Natural killer cell (primary cell): Measurements from ENCODE around the gene UCHL5. TPM values are rescaled to one million over a fixed set of nuclear protein-coding genes. Genes with fewer than 3 reads are reported as not detected.
A peak's percentile ranks its signal among the peaks of the same experiment; 100 is the strongest.

Experiments
- ATAC-seq, 3 donors: fragments of 150-1000 bp in 2 of 3; fragments of 200-7000 bp in 1 of 3; cut with Tn5 transposase; 1 replicate in 1 of 3; 2 replicates in 2 of 3; pipeline ENCODE4 v1.10.0; 2021; ENCODE audit warnings: mild to moderate bottlenecking in 2 of 3, moderate library complexity in 2 of 3
- DNase-seq, 2 donors: peaks; one replicate each; pipeline versions ENCODE4 v3.0.0 to v3.0.0-alpha.2; 2013 to 2021; ENCODE audit warnings: mixed read lengths in 1 of 2
- H3K27ac ChIP-seq: one replicate; pipeline ENCODE4 v1.5.1; 2013; ENCODE audit warnings: mild to moderate bottlenecking, low read length
- H3K27me3 ChIP-seq: one replicate; pipeline ENCODE4 v1.6.1; 2013; ENCODE audit warnings: low read length; ENCODE audit not compliant: control insufficient read depth, insufficient read depth
- H3K36me3 ChIP-seq: one replicate; pipeline ENCODE4 v1.6.1; 2013; ENCODE audit warnings: low read length; ENCODE audit not compliant: control insufficient read depth, insufficient read depth
- H3K4me1 ChIP-seq: one replicate; pipeline ENCODE4 v1.6.1; 2013; ENCODE audit warnings: low read length; ENCODE audit not compliant: control insufficient read depth, insufficient read depth
- H3K4me3 ChIP-seq: one replicate; pipeline ENCODE4 v1.5.1; 2013; ENCODE audit warnings: low read length
- H3K9me3 ChIP-seq: one replicate; pipeline ENCODE4 v1.6.1; 2013; ENCODE audit warnings: low read length; ENCODE audit not compliant: control insufficient read depth, insufficient read depth
- H3K27ac Mint-ChIP-seq, 2 donors: one replicate each; pipeline ENCODE4 v1.8.0; 2022; ENCODE audit warnings: mild to moderate bottlenecking in 2 of 2, mixed read lengths in 2 of 2, moderate library complexity in 1 of 2
- H3K27me3 Mint-ChIP-seq, 2 donors: one replicate each; pipeline ENCODE4 v1.8.0; 2022; ENCODE audit warnings: low read depth in 2 of 2, mixed read lengths in 2 of 2
- H3K36me3 Mint-ChIP-seq: one replicate; pipeline ENCODE4 v1.8.0; 2022; ENCODE audit warnings: mixed read lengths
- H3K4me1 Mint-ChIP-seq, 2 donors: one replicate each; pipeline ENCODE4 v1.8.0; 2022; ENCODE audit warnings: mixed read lengths in 2 of 2
- H3K4me3 Mint-ChIP-seq: one replicate; pipeline ENCODE4 v1.8.0; 2022; ENCODE audit warnings: mild to moderate bottlenecking, moderate library complexity, mixed read lengths
- H3K9me3 Mint-ChIP-seq, 2 donors: one replicate each; pipeline ENCODE4 v1.8.0; 2022; ENCODE audit warnings: mixed read lengths in 2 of 2
- WGBS: methylation state at CpG from one replicate; pipeline ENCODE4 v1.1.7; 2013; ENCODE audit warnings: missing lambda C conversion rate; ENCODE audit not compliant: insufficient coverage; 5-methylcytosine and 5-hydroxymethylcytosine counted together
- intact Hi-C: fragments of 100-400 bp; cut with micrococcal nuclease; formaldehyde crosslinking; loops from one replicate; pipeline ENCODE4 v1.14.2; 2022
- total RNA-seq, 4 donors: library from RNA; stranded (reverse); fragments of 120-200 nt in 1 of 4; gene quantifications; one replicate each; pipeline versions ENCODE4 v1.2.3 to v1.2.4, GENCODE V29; 2013 to 2022
- TF ChIP-seq, protein P1 (sequence below): fragments of 200-600 bp; IDR thresholded peaks from one replicate; pipeline ENCODE4 v1.8.0; 2022; ENCODE audit warnings: antibody characterized with exemption

The UCHL5 gene
- total RNA-seq, 3 donors from 2014 or later (not counting 1 experiment from before 2014, with no cell fraction given), result 44.3 to 53.9 (median 51.9) TPM

DNA sequence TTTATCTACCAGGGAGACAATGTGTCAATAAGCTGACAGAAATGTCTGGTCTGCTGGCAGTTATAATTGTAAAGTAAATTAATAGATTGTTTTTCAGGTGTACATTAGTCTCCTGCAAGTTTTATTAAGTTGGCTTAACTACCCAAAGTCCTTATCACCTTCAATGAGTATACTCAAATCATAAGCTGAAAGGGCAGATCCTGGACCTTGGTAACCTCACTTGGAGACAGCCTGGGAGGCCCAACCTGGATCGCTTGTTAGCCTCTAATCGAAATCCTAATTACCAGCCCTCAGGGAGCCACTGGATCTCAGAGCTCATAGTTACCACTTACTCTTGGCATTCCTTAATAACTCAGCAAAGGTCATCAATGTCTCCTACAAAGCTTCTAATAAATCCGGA, 49.7 kb downstream of the UCHL5 start:
- no peaks in the 10 kb centered on the region for H3K27me3 Mint-ChIP-seq
- DNase-seq (no peak), ATAC-seq (no peak)
- H3K4me3 ChIP-seq, result no peak overlapping the region
- H3K27ac ChIP-seq, result no peak overlapping the region
- intact Hi-C loops, result no loop called here
- H3K4me1 Mint-ChIP-seq, result peaks cover 5 to 7% of the 10 kb centered on the region in 2 donors
- no peak overlapping the region for H3K27ac Mint-ChIP-seq
- H3K36me3 Mint-ChIP-seq, result no peaks in the 10 kb centered on the region
- TF ChIP-seq, protein P1, sequence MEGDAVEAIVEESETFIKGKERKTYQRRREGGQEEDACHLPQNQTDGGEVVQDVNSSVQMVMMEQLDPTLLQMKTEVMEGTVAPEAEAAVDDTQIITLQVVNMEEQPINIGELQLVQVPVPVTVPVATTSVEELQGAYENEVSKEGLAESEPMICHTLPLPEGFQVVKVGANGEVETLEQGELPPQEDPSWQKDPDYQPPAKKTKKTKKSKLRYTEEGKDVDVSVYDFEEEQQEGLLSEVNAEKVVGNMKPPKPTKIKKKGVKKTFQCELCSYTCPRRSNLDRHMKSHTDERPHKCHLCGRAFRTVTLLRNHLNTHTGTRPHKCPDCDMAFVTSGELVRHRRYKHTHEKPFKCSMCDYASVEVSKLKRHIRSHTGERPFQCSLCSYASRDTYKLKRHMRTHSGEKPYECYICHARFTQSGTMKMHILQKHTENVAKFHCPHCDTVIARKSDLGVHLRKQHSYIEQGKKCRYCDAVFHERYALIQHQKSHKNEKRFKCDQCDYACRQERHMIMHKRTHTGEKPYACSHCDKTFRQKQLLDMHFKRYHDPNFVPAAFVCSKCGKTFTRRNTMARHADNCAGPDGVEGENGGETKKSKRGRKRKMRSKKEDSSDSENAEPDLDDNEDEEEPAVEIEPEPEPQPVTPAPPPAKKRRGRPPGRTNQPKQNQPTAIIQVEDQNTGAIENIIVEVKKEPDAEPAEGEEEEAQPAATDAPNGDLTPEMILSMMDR, result no peak
- H3K27me3 ChIP-seq, result no peaks in the 10 kb centered on the region
- 93% methylated on average over 2 of the region's 3 CpGs for WGBS
- no peak overlapping the region for H3K4me3 Mint-ChIP-seq
- H3K9me3 ChIP-seq, result no peaks in the 10 kb centered on the region
- peaks cover 6% of the 10 kb centered on the region for H3K36me3 ChIP-seq
- H3K4me1 ChIP-seq, result no peaks in the 10 kb centered on the region
- H3K9me3 Mint-ChIP-seq, result no peaks in the 10 kb centered on the region

DNA sequence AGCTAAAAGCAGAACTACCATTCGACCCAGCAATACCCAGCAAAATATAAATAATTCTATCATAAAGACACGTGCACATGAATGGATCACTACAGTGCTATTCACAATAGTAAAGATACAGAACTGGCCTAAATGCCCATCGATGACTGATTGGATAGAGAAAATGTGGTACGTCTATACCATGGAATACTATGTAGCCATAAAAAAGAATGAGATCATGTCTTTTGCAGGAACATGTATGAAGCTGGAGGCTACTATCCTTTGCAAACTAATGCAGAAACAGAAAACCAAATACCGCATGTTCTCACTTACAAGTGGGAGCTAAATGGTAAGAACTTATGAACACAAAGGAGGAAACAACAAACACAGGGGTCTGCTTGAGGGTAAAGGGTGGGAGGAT, 53.4 kb downstream of the UCHL5 start:
- Histone ChIP-seq H3K27ac (no peak overlapping the region), H3K27me3 (no peaks in the 10 kb centered on the region), H3K36me3 (peaks cover 4% of the 10 kb centered on the region), H3K9me3 (no peaks in the 10 kb centered on the region), H3K4me3 (no peak overlapping the region), H3K4me1 (no peaks in the 10 kb centered on the region)
- no peaks in the 10 kb centered on the region for H3K9me3 Mint-ChIP-seq
- TF ChIP-seq, protein P1, result no peak
- no peaks in the 10 kb centered on the region for H3K36me3 Mint-ChIP-seq
- intact Hi-C loops, result no loop called here
- no peak overlapping the region for H3K27ac Mint-ChIP-seq
- no peaks in the 10 kb centered on the region for H3K27me3 Mint-ChIP-seq
- H3K4me1 Mint-ChIP-seq, result peaks cover 6 to 7% of the 10 kb centered on the region in 2 donors
- WGBS, result 100% methylated on average over 3 of the region's 5 CpGs
- ATAC-seq (no peak), DNase-seq (no peak)
- no peak overlapping the region for H3K4me3 Mint-ChIP-seq

GRCh38 chr1:192998536-192998935, 60.6 kb downstream of the UCHL5 start:
- Mint-ChIP-seq H3K36me3 (no peaks in the 10 kb centered on the region), H3K27me3 (no peaks in the 10 kb centered on the region), H3K4me1 (peaks cover 6 to 19% of the 10 kb centered on the region in 2 donors), H3K4me3 (no peak overlapping the region), H3K27ac (no peak overlapping the region), H3K9me3 (no peaks in the 10 kb centered on the region)
- TF ChIP-seq, protein P1, result no peak
- Histone ChIP-seq H3K4me3 (no peak overlapping the region), H3K9me3 (peaks cover 7% of the 10 kb centered on the region), H3K4me1 (no peaks in the 10 kb centered on the region), H3K36me3 (peaks cover 7% of the 10 kb centered on the region), H3K27me3 (no peaks in the 10 kb centered on the region), H3K27ac (no peak overlapping the region)
- WGBS, result 100% methylated on average over 1 of the region's 1 CpG
- intact Hi-C loops, result no loop called here
- DNase-seq (peak in 1 of 2 donors; percentile 2), ATAC-seq (peak in 1 of 3 donors; percentile 63)

GRCh38 chr1:192994141-192994540, 65.0 kb downstream of the UCHL5 start:
- Mint-ChIP-seq H3K27ac (no peak overlapping the region), H3K4me1 (peaks cover 6 to 13% of the 10 kb centered on the region in 2 donors), H3K27me3 (no peaks in the 10 kb centered on the region), H3K9me3 (no peaks in the 10 kb centered on the region), H3K36me3 (no peaks in the 10 kb centered on the region), H3K4me3 (no peak overlapping the region)
- Histone ChIP-seq H3K27ac (no peak overlapping the region), H3K4me3 (no peak overlapping the region), H3K9me3 (peaks cover 7% of the 10 kb centered on the region), H3K4me1 (no peaks in the 10 kb centered on the region), H3K27me3 (no peaks in the 10 kb centered on the region), H3K36me3 (peaks cover 5% of the 10 kb centered on the region)
- whole genome bisulfite sequencing, result 97% methylated on average over 4 of the region's 7 CpGs
- ATAC-seq, result no peak
- DNase-seq, result no peak
- TF ChIP-seq, protein P1, result no peak
- intact Hi-C loops, result no loop called here
